Measurements from ENCODE around the gene DOCK3. TPM values are rescaled to one million over a fixed set of nuclear protein-coding genes. Genes with fewer than 3 reads are reported as not detected.

The DOCK3 gene
- total and polyA plus RNA-seq, 10 of the 15 experiments (the other 5 are each of a cell fraction or from before 2014, with no cell fraction given): 0.02 to 0.52 (median 0.04) TPM; not detected in 5

GRCh38 chr3:51391075-51391565 lies 716.4 kb downstream of the DOCK3 start, which contains the start of gene RBM15B (continued):
- TF ChIP-seq ATF3 (IDR thresholded peaks at IDR 0.05; ENCODE audit: borderline replicate concordance, extremely low read depth, low read depth, low read length): peak; percentile 97
- TF ChIP-seq CBFB (IDR thresholded peaks at IDR 0.05; ENCODE audit: low read depth): no peak; the same call in none of the 2 replicates
- no peak for TF ChIP-seq BCL11A (IDR thresholded peaks at IDR 0.05; ENCODE audit: low read depth, low read length)
- no peak for TF ChIP-seq JUNB (IDR thresholded peaks at IDR 0.05)
- no peak for TF ChIP-seq GABPA (IDR thresholded peaks at IDR 0.05; ENCODE audit: low read depth)
- TF ChIP-seq POU2F2 (IDR thresholded peaks at IDR 0.05; ENCODE audit: borderline replicate concordance, low read depth, low read length): peak; percentile 45; the same call in 1 of the 3 replicates
- no peak for TF ChIP-seq SMAD1 (IDR thresholded peaks at IDR 0.05; ENCODE audit: low read depth, partially characterized antibody)
- no peak for TF ChIP-seq FOXM1 (IDR thresholded peaks at IDR 0.05; ENCODE audit: low read depth, low read length)
- TF ChIP-seq E2F4 (IDR thresholded peaks at IDR 0.05; ENCODE audit: low read depth, low read length): no peak
- TF ChIP-seq, protein P1, sequence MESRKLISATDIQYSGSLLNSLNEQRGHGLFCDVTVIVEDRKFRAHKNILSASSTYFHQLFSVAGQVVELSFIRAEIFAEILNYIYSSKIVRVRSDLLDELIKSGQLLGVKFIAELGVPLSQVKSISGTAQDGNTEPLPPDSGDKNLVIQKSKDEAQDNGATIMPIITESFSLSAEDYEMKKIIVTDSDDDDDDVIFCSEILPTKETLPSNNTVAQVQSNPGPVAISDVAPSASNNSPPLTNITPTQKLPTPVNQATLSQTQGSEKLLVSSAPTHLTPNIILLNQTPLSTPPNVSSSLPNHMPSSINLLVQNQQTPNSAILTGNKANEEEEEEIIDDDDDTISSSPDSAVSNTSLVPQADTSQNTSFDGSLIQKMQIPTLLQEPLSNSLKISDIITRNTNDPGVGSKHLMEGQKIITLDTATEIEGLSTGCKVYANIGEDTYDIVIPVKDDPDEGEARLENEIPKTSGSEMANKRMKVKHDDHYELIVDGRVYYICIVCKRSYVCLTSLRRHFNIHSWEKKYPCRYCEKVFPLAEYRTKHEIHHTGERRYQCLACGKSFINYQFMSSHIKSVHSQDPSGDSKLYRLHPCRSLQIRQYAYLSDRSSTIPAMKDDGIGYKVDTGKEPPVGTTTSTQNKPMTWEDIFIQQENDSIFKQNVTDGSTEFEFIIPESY (IDR thresholded peaks at IDR 0.05): no peak
- peak; percentile 8; the same call in 1 of the 2 replicates for TF ChIP-seq POLR2AphosphoS5 (IDR thresholded peaks at IDR 0.05; ENCODE audit: low read length)
- TF ChIP-seq SPI1 (IDR thresholded peaks at IDR 0.05; ENCODE audit: borderline replicate concordance, insufficient read depth, low read depth, low read length): no peak
- TF ChIP-seq, protein P2, sequence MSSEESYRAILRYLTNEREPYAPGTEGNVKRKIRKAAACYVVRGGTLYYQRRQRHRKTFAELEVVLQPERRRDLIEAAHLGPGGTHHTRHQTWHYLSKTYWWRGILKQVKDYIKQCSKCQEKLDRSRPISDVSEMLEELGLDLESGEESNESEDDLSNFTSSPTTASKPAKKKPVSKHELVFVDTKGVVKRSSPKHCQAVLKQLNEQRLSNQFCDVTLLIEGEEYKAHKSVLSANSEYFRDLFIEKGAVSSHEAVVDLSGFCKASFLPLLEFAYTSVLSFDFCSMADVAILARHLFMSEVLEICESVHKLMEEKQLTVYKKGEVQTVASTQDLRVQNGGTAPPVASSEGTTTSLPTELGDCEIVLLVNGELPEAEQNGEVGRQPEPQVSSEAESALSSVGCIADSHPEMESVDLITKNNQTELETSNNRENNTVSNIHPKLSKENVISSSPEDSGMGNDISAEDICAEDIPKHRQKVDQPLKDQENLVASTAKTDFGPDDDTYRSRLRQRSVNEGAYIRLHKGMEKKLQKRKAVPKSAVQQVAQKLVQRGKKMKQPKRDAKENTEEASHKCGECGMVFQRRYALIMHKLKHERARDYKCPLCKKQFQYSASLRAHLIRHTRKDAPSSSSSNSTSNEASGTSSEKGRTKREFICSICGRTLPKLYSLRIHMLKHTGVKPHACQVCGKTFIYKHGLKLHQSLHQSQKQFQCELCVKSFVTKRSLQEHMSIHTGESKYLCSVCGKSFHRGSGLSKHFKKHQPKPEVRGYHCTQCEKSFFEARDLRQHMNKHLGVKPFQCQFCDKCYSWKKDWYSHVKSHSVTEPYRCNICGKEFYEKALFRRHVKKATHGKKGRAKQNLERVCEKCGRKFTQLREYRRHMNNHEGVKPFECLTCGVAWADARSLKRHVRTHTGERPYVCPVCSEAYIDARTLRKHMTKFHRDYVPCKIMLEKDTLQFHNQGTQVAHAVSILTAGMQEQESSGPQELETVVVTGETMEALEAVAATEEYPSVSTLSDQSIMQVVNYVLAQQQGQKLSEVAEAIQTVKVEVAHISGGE (CRISPR knock-in tag; IDR thresholded peaks at IDR 0.05): no peak
- TF ChIP-seq PML (IDR thresholded peaks at IDR 0.05; ENCODE audit: low read length): no peak
- no peak for TF ChIP-seq ZNF217 (IDR thresholded peaks at IDR 0.05)
- no peak for TF ChIP-seq MTA2 (IDR thresholded peaks at IDR 0.05; ENCODE audit: low read depth)
- peak; percentile 47 for TF ChIP-seq SIX5 (IDR thresholded peaks at IDR 0.05; ENCODE audit: low read depth, low read length, severe bottlenecking)
- peak; percentile 43; the same call in 1 of the 2 replicates for TF ChIP-seq TCF12 (IDR thresholded peaks at IDR 0.05; ENCODE audit: low read depth, low read length)
- peak; percentile 32 for TF ChIP-seq RELA (IDR thresholded peaks at IDR 0.05; ENCODE audit: borderline replicate concordance, partially characterized antibody)
- TF ChIP-seq, protein P3, sequence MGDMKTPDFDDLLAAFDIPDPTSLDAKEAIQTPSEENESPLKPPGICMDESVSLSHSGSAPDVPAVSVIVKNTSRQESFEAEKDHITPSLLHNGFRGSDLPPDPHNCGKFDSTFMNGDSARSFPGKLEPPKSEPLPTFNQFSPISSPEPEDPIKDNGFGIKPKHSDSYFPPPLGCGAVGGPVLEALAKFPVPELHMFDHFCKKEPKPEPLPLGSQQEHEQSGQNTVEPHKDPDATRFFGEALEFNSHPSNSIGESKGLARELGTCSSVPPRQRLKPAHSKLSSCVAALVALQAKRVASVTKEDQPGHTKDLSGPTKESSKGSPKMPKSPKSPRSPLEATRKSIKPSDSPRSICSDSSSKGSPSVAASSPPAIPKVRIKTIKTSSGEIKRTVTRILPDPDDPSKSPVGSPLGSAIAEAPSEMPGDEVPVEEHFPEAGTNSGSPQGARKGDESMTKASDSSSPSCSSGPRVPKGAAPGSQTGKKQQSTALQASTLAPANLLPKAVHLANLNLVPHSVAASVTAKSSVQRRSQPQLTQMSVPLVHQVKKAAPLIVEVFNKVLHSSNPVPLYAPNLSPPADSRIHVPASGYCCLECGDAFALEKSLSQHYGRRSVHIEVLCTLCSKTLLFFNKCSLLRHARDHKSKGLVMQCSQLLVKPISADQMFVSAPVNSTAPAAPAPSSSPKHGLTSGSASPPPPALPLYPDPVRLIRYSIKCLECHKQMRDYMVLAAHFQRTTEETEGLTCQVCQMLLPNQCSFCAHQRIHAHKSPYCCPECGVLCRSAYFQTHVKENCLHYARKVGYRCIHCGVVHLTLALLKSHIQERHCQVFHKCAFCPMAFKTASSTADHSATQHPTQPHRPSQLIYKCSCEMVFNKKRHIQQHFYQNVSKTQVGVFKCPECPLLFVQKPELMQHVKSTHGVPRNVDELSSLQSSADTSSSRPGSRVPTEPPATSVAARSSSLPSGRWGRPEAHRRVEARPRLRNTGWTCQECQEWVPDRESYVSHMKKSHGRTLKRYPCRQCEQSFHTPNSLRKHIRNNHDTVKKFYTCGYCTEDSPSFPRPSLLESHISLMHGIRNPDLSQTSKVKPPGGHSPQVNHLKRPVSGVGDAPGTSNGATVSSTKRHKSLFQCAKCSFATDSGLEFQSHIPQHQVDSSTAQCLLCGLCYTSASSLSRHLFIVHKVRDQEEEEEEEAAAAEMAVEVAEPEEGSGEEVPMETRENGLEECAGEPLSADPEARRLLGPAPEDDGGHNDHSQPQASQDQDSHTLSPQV (IDR thresholded peaks at IDR 0.05): no peak
- TF ChIP-seq RFX5 (IDR thresholded peaks at IDR 0.05; ENCODE audit: low read depth, low read length): peak; percentile 63; the same call in 1 of the 2 replicates
